Measurements from ENCODE around the gene APRT. TPM values are rescaled to one million over a fixed set of nuclear protein-coding genes. Genes with fewer than 3 reads are reported as not detected.

Gene APRT
- total RNA-seq, 1 donor from 2014 or later = 54.4 TPM

DNA sequence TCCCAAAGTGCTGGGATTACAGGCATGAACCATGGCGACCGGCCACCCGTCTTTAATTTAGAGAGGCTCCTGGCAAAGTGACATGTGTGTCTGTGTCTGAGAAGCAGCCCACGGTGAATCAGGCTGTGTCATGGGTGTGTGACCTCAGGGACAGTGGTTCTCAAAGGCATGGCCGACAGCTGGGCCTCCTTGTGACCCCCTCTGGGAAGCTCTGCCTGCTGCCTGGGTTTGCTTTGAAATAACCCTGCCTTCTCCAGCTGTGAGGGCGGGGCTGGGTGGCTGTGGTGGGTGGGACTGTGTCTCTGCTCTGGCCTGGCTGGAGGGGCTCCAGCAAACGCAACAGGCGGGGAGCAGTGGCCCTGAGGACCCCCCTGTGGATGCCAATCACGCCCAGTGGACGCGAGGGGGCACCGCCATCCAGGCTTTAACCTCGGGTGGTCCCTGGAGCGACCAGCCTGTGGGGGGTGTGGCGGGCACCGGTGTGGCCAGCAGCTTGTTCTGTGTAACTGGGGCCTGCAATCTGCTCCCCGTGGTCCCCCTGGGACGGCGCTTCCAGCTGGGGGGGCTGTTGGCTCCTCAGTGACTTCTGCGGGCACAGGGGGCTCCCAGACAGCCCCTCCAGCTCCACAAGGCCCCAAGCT is 8.8 kb upstream of the APRT start:
- Mint-ChIP-seq H3K27ac (ENCODE audit: unreplicated experiment) (no peak overlapping the region), H3K9me3 (ENCODE audit: unreplicated experiment) (peaks cover 2% of the 10 kb centered on the region), H3K36me3 (ENCODE audit: unreplicated experiment) (no peaks in the 10 kb centered on the region), H3K27me3 (ENCODE audit: unreplicated experiment) (peaks cover 5% of the 10 kb centered on the region), H3K4me3 (ENCODE audit: unreplicated experiment) (no peak overlapping the region), H3K4me1 (ENCODE audit: low read depth, unreplicated experiment) (no peaks in the 10 kb centered on the region)
- TF ChIP-seq, protein P1, sequence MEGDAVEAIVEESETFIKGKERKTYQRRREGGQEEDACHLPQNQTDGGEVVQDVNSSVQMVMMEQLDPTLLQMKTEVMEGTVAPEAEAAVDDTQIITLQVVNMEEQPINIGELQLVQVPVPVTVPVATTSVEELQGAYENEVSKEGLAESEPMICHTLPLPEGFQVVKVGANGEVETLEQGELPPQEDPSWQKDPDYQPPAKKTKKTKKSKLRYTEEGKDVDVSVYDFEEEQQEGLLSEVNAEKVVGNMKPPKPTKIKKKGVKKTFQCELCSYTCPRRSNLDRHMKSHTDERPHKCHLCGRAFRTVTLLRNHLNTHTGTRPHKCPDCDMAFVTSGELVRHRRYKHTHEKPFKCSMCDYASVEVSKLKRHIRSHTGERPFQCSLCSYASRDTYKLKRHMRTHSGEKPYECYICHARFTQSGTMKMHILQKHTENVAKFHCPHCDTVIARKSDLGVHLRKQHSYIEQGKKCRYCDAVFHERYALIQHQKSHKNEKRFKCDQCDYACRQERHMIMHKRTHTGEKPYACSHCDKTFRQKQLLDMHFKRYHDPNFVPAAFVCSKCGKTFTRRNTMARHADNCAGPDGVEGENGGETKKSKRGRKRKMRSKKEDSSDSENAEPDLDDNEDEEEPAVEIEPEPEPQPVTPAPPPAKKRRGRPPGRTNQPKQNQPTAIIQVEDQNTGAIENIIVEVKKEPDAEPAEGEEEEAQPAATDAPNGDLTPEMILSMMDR (IDR thresholded peaks at IDR 0.05; ENCODE audit: partially characterized antibody, unreplicated experiment) = no peak
- DNase-seq = no peak

DNA sequence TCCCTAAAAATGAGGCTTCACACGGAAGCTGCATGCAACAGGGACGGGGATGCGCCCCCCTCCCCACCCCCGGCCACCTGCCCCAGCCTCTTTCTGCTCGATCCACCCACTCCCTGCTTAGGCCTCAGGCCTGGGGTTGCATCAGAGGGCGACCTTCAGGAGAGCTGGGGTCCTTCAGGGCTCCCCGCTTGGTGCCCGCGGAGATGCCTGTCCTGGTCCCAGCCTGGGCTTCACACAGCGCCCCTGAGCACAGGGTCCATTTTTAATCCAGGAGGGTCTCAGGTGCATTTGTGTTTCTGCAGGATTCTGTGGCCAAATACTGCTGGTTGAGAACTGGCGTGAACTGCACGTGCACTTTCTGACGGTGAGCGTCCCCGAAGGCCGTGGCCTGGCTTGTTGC is 7.4 kb upstream of the APRT start:
- Mint-ChIP-seq H3K4me1 (ENCODE audit: low read depth, unreplicated experiment) (no peaks in the 10 kb centered on the region), H3K27me3 (ENCODE audit: unreplicated experiment) (peaks cover 5% of the 10 kb centered on the region), H3K4me3 (ENCODE audit: unreplicated experiment) (no peak overlapping the region), H3K36me3 (ENCODE audit: unreplicated experiment) (no peaks in the 10 kb centered on the region), H3K27ac (ENCODE audit: unreplicated experiment) (no peak overlapping the region), H3K9me3 (ENCODE audit: unreplicated experiment) (peaks cover 2% of the 10 kb centered on the region)
- TF ChIP-seq, protein P1 (IDR thresholded peaks at IDR 0.05; ENCODE audit: partially characterized antibody, unreplicated experiment) = no peak
- no peak for DNase-seq

DNA sequence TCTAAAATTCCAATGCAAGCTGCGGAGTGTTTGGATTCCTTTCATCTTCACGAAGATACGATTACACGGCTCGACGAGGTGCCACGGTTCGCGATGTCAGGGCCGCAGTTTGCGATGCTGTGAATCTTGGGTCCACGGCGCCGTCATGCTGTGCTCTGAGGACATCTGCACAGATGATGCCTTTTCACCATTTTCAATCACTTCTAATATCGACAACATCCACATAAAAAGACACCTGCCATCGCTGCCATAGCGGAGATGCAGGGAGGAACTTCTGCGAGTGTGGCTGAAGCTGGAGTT is 6.8 kb upstream of the APRT start:
- no peak for DNase-seq
- peaks cover 3% of the 10 kb centered on the region for H3K4me1 Mint-ChIP-seq (ENCODE audit: low read depth, unreplicated experiment)
- H3K27ac Mint-ChIP-seq (ENCODE audit: unreplicated experiment) = no peak overlapping the region
- peaks cover 5% of the 10 kb centered on the region for H3K27me3 Mint-ChIP-seq (ENCODE audit: unreplicated experiment)
- H3K9me3 Mint-ChIP-seq (ENCODE audit: unreplicated experiment) = peaks cover 2% of the 10 kb centered on the region
- no peaks in the 10 kb centered on the region for H3K36me3 Mint-ChIP-seq (ENCODE audit: unreplicated experiment)
- no peak overlapping the region for H3K4me3 Mint-ChIP-seq (ENCODE audit: unreplicated experiment)
- TF ChIP-seq, protein P1 (IDR thresholded peaks at IDR 0.05; ENCODE audit: partially characterized antibody, unreplicated experiment) = no peak

DNA sequence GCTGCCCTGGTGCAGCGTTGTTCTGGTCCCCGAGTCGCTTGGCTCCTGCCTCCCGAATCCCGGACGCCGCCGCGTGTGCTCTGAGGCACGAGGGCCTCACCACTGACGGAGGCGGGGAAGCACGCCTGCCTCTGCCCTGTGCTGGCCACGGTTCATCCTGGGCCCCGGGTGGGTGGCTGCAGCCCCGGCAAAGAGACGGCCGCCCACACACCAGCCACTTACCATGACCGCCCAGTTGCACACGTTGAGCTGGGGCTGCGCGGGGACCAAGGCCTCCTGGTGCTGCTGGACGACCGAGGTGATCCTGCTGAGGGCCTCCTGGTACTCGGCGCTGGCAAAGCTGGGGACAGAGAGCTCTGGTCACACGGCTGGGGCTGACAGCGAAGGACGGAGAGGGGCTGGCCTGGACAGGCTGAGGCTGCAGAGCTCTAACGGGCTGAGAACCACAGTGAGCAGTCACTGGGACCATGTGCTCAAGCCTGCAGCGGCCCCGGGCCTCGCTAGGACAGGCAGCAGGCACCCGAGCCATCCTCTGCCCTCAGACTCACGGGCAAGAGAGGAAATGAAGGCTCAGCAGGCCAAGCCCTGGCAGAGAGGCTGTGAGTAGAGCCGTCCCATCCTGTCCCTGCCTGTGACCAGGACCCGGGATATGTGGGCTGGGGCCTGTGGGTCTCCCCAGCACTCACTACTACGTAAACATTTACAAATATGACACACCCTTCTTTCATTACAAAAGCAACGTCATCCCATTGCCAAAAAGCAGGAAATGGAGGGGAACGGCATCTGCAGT is 6.3 kb upstream of the APRT start:
- peaks cover 4% of the 10 kb centered on the region for H3K27me3 Mint-ChIP-seq (ENCODE audit: unreplicated experiment)
- no peak overlapping the region for H3K27ac Mint-ChIP-seq (ENCODE audit: unreplicated experiment)
- H3K9me3 Mint-ChIP-seq (ENCODE audit: unreplicated experiment) = peaks cover 2% of the 10 kb centered on the region
- TF ChIP-seq, protein P1 (IDR thresholded peaks at IDR 0.05; ENCODE audit: partially characterized antibody, unreplicated experiment) = no peak
- H3K4me3 Mint-ChIP-seq (ENCODE audit: unreplicated experiment) = no peak overlapping the region
- H3K36me3 Mint-ChIP-seq (ENCODE audit: unreplicated experiment) = no peaks in the 10 kb centered on the region
- peaks cover 4% of the 10 kb centered on the region for H3K4me1 Mint-ChIP-seq (ENCODE audit: low read depth, unreplicated experiment)
- no peak for DNase-seq

Data from glutamatergic neuron (in vitro differentiated cells).